B cell (primary cell): ENCODE data around the gene ZNF764. TPM values are rescaled to one million over a fixed set of nuclear protein-coding genes. Genes with fewer than 3 reads are reported as not detected.

Experiments used
- ATAC-seq: fragments of 200-7000 bp; cut with Tn5 transposase; one replicate; pipeline ENCODE4 v1.10.0; 2021; ENCODE audit warnings: low read depth, mild to moderate bottlenecking, moderate number of reproducible peaks, moderate library complexity
- CTCF ChIA-PET: fragments of 350-600 bp; sonication (Branson Sonifier 250); formaldehyde crosslinking; loops from one replicate; lab custom pipeline; 2021; ENCODE audit warnings: antibody characterized with exemption, inconsistent platforms; lab: Charles Lee
- POLR2A ChIA-PET: fragments of 350-600 bp; sonication (Branson Sonifier 250); formaldehyde crosslinking; loops from one replicate; lab custom pipeline; 2021; ENCODE audit warnings: antibody characterized with exemption; lab: Charles Lee
- DNase-seq: peaks from one replicate; pipeline ENCODE4 v3.0.0; 2013
- H2AFZ ChIP-seq: 2 replicates; pipeline ENCODE4 v1.6.1; 2012; ENCODE audit warnings: mild to moderate bottlenecking, low read depth, low read length; ENCODE audit not compliant: insufficient read depth, poor library complexity, severe bottlenecking
- H3K27ac ChIP-seq, 2 donors: 1 replicate in 1 of 2; 2 replicates in 1 of 2; pipeline ENCODE4 v1.5.1; 2012 to 2013; ENCODE audit warnings: low read length in 2 of 2, mild to moderate bottlenecking in 2 of 2, moderate library complexity in 1 of 2
- H3K27me3 ChIP-seq, 4 experiments: fragments of 200-600 bp in 1 of 4; sonication (generic) in 1 of 4; replicated peaks in 1 of 4; 1 replicate in 2 of 4; 2 replicates in 2 of 4; pipeline versions ENCODE4 v1.6.1 to v1.7.0; 2013 to 2016; ENCODE audit warnings: low read length in 3 of 4, mild to moderate bottlenecking in 2 of 4, mixed read lengths in 1 of 4, moderate library complexity in 1 of 4; ENCODE audit not compliant: insufficient read depth in 4 of 4, control insufficient read depth in 3 of 4; ENCODE audit errors: control extremely low read depth in 1 of 4
- H3K36me3 ChIP-seq, 2 experiments: replicated peaks in 1 of 2; 1 replicate in 1 of 2; 2 replicates in 1 of 2; pipeline versions ENCODE4 v1.6.1 to v1.7.1; 2013; ENCODE audit warnings: low read length in 1 of 2; ENCODE audit not compliant: insufficient read depth in 2 of 2, control insufficient read depth in 1 of 2; ENCODE audit errors: control extremely low read depth in 1 of 2, extremely low read depth in 1 of 2
- H3K4me1 ChIP-seq, 2 donors: fragments of 200-600 bp in 1 of 2; sonication (generic) in 1 of 2; 1 replicate in 1 of 2; 2 replicates in 1 of 2; pipeline versions ENCODE4 v1.5.1 to v1.6.1; 2013 to 2017; ENCODE audit warnings: low read length in 2 of 2; ENCODE audit not compliant: control insufficient read depth in 2 of 2, insufficient read depth in 2 of 2
- H3K4me2 ChIP-seq: replicated peaks from 2 replicates; pipeline ENCODE3; 2012; ENCODE audit warnings: mild to moderate bottlenecking, low read depth, low read length; ENCODE audit not compliant: poor library complexity, severe bottlenecking
- H3K4me3 ChIP-seq, 5 experiments: fragments of 200-600 bp in 1 of 5; sonication (generic) in 1 of 5; 1 replicate in 3 of 5; 2 replicates in 2 of 5; pipeline versions ENCODE4 v1.5.1 to v1.7.0; 2011 to 2016; ENCODE audit warnings: low read length in 4 of 5, mild to moderate bottlenecking in 4 of 5, low read depth in 2 of 5, control low read depth in 1 of 5, moderate library complexity in 1 of 5; ENCODE audit not compliant: insufficient read depth in 1 of 5; ENCODE audit errors: control extremely low read depth in 1 of 5, extremely low read depth in 1 of 5
- H3K79me2 ChIP-seq: fragments of 200-600 bp; sonication (generic); one replicate; pipeline ENCODE4 v1.6.0; 2016; ENCODE audit warnings: low read length; ENCODE audit not compliant: control insufficient read depth, insufficient read depth
- H3K9ac ChIP-seq: fragments of 200-600 bp; sonication (generic); 2 replicates; pipeline ENCODE4 v1.6.1; 2017; ENCODE audit warnings: mild to moderate bottlenecking, low read length, moderate library complexity
- H3K9me3 ChIP-seq, 3 donors: one replicate each; pipeline versions ENCODE4 v1.6.1 to v1.7.1; 2013; ENCODE audit warnings: low read length in 2 of 3; ENCODE audit not compliant: control insufficient read depth in 2 of 3, insufficient read depth in 1 of 3; ENCODE audit errors: control extremely low read depth in 1 of 3
- H4K20me1 ChIP-seq: 2 replicates; pipeline ENCODE4 v1.6.0; 2012; ENCODE audit warnings: mild to moderate bottlenecking, low read length; ENCODE audit not compliant: insufficient read depth, control insufficient read depth, poor library complexity, severe bottlenecking
- H3K27ac Mint-ChIP-seq: one replicate; pipeline ENCODE4 v1.8.0; 2021; ENCODE audit warnings: mixed read lengths
- H3K27me3 Mint-ChIP-seq: one replicate; pipeline ENCODE4 v1.8.0; 2021; ENCODE audit warnings: mixed read lengths
- H3K4me1 Mint-ChIP-seq: one replicate; pipeline ENCODE4 v1.8.0; 2021; ENCODE audit warnings: mixed read lengths
- H3K4me3 Mint-ChIP-seq: one replicate; pipeline ENCODE4 v1.8.0; 2021; ENCODE audit warnings: mixed read lengths
- H3K9me3 Mint-ChIP-seq: one replicate; pipeline ENCODE4 v1.8.0; 2022; ENCODE audit warnings: mixed read lengths; ENCODE audit not compliant: insufficient read depth
- EZH2 ChIP-seq: IDR thresholded peaks from 2 replicates; pipeline ENCODE4 v1.6.1; 2012; ENCODE audit warnings: borderline replicate concordance, low read depth, mild to moderate bottlenecking, moderate library complexity, low read length; ENCODE audit not compliant: insufficient read depth, poor library complexity, severe bottlenecking
- WGBS: methylation state at CpG from one replicate; pipeline ENCODE4 v1.1.5; 2013; ENCODE audit warnings: missing lambda C conversion rate; ENCODE audit not compliant: insufficient coverage; 5-methylcytosine and 5-hydroxymethylcytosine counted together
- intact Hi-C: fragments of 100-400 bp; cut with micrococcal nuclease; formaldehyde crosslinking; loops from one replicate; pipeline ENCODE4 v1.10.0; 2022
- polyA plus RNA-seq: library from polyadenylated mRNA; depleted of rRNA; stranded (reverse); fragments of >200 nt; gene quantifications from 2 replicates; pipeline ENCODE4 v1.2.3, GENCODE V29; 2012
- total RNA-seq, 2 donors: library from RNA; stranded (reverse); fragments of 120-200 nt in 1 of 2; gene quantifications; 1 replicate in 1 of 2; 2 replicates in 1 of 2; pipeline versions ENCODE4 v1.2.3 to v1.2.4, GENCODE V29; 2013 to 2022
- TF ChIP-seq, protein P1 (sequence below): fragments of 200-600 bp; IDR thresholded peaks from one replicate; pipeline ENCODE4 v1.8.0; 2022; ENCODE audit warnings: antibody characterized with exemption, mild to moderate bottlenecking

ZNF764 gene
- total and polyA plus RNA-seq, 2 donors (not counting 1 experiment from before 2014, with no cell fraction given), result 12.6 to 20.9 TPM

DNA sequence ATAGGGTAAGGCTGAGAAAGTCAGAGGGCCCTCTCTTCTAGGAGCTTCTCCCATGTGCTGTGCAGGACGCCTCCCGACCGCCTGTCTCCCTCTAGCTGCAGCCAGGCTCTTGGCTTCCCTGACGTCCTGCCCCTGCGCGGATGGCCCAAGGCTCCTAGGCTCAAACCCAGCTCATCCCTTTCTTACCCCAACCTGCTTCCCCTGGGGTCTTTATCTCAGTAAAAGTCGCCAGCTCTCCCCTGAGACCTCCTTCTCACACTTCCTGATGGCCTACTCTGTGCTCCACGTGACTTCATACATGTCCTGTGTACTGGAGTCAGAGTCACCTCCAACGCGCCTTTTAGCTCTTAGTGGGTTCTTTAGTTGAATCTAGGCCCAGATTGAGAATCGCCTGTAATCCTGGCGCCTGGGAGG is 22.4 kb downstream of the ZNF764 start:
- Mint-ChIP-seq H3K9me3 (no peaks in the 10 kb centered on the region), H3K4me1 (peaks cover 30% of the 10 kb centered on the region), H3K27me3 (no peaks in the 10 kb centered on the region), H3K27ac (peak overlapping the region; percentile 94), H3K4me3 (peak overlapping the region; percentile 98)
- Histone ChIP-seq H3K27me3 (no peaks in the 10 kb centered on the region), H2AFZ (peak overlapping the region; percentile 82), H3K4me3 (peak overlapping the region; percentile 80 to 93 (median 88)), H3K27ac (peak overlapping the region; percentile 89 to 94), H3K9ac (peak overlapping the region; percentile 79), H3K9me3 (no peaks in the 10 kb centered on the region), H4K20me1 (no peaks in the 10 kb centered on the region), H3K4me2 (peak overlapping the region; percentile 80), H3K79me2 (peaks cover 47% of the 10 kb centered on the region), H3K4me1 (peaks cover 8 to 23% of the 10 kb centered on the region in 2 donors), H3K36me3 (peaks cover 0 to 9% of the 10 kb centered on the region in 2 experiments)
- intact Hi-C loops, result loop anchor here (1.0 to 2.0 kb wide), 9 partner anchors 8 to 163 kb away; partner anchors contain the start of genes DCTPP1, FBRS, ZNF764 and ZNF785
- POLR2A ChIA-PET, result interaction anchor here (0.6 to 3.5 kb wide), 17 partner anchors 9 to 121 kb away, joined by 3 to 38 read pairs (median 4); partner anchors contain the start of genes DCTPP1, PRR14, ZNF689 and ZNF764
- peak; percentile 75 for DNase-seq
- CTCF ChIA-PET, result interaction anchor here (0.7 to 4.0 kb wide), 33 partner anchors 9 to 165 kb away, joined by 3 to 55 read pairs (median 5); partner anchors contain the start of genes DCTPP1, PRR14, SEPHS2 and ZNF688
- TF ChIP-seq EZH2, result no peak
- TF ChIP-seq, protein P1, sequence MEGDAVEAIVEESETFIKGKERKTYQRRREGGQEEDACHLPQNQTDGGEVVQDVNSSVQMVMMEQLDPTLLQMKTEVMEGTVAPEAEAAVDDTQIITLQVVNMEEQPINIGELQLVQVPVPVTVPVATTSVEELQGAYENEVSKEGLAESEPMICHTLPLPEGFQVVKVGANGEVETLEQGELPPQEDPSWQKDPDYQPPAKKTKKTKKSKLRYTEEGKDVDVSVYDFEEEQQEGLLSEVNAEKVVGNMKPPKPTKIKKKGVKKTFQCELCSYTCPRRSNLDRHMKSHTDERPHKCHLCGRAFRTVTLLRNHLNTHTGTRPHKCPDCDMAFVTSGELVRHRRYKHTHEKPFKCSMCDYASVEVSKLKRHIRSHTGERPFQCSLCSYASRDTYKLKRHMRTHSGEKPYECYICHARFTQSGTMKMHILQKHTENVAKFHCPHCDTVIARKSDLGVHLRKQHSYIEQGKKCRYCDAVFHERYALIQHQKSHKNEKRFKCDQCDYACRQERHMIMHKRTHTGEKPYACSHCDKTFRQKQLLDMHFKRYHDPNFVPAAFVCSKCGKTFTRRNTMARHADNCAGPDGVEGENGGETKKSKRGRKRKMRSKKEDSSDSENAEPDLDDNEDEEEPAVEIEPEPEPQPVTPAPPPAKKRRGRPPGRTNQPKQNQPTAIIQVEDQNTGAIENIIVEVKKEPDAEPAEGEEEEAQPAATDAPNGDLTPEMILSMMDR, result peak; percentile 54
- peak; percentile 48 for ATAC-seq
- 8% methylated on average over 8 of the region's 12 CpGs for WGBS
